GDM1 (cell line): ENCODE measurements around the gene EPHA3.

Experiments
- DNase-seq: peaks from one replicate; lab custom pipeline; 2025; lab: John Stamatoyannopoulos, UW

Gene EPHA3

GRCh38 chr3:89107461-89108290, at the start of gene EPHA3:
Gene EPHA3, plus strand, starts transcription at chr3:89107621. Its CDS starts 128 bp downstream, at chr3:89107749.
- DNase-seq, result no peak

DNA sequence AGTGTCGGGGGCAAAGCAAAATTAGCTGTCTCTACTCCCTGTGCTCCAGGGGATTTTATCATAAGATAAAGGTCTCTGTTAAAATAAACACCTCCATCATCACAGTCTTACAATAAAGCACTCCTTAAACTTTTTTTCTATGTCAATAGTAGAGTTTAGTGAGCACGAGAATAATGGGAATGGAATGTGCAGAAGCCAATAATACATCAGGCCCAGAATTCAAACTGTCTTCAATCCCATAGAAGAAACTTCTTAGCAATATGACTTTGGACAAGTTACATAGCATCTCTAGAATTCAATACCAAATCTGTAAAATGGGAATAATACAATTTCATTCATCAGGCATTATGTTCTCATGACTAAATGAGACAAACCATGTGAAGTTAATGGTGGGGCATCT, 49.0 kb upstream of the EPHA3 start:
- no peak for DNase-seq

DNA sequence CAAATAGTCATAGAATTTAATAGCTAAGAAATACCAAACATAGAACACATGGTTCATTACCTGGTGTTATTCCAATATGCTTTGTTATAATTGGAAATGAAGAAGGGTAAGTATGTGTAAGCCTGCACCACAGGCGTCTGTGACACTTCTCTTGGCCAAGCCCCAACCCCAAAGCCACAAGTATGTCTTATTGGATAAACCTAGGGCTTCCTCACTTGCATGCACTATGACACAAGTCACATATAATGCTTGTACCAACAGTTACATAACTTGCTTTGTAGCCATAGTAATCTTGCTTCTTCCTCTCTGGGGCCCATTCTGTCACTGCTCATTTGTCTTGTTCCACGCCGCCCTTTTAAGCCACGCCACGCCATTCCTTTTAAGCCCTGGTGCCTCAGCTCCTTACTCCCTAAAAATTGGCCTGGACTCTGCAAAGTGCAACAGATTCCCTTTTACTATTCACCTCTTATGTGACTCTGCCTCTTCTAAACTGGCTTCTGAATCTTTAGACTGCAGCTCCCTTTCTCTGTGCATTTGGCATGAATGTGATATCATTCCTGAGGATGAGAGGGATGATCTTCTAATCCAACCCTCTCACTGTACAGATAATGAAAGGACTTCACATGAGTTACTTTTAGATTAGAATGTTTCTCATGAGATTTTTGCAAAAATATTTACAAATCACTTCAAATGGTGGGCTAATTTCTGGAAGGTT, 48.1 kb upstream of the EPHA3 start:
- no peak for DNase-seq

GRCh38 chr3:89061259-89061658, 46.2 kb upstream of the EPHA3 start:
- no peak for DNase-seq

- DNase-seq, result no peak
Measured at GRCh38 chr3:89067736-89068135, 39.7 kb upstream of the EPHA3 start.

- DNase-seq, result no peak
Measured at GRCh38 chr3:89072642-89073041, 34.8 kb upstream of the EPHA3 start.

DNA sequence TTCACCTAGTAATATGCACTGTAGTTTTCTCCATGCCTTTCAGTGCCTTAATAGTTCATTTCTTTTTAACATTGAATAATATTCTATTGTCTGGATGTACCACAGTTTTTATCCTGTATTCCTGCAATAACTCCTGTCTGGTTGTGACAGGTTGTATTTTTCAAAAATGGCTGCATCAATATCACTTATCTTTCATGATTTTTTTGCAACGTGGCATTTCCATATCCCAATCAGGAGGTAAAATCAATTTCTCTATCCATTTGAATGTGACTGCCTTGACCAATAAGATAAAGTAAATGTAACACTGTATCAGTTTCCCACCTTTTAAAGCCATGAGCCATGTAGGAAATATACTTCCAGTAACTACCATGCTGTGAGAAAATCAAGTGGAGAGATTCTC, 27.5 kb upstream of the EPHA3 start:
- no peak for DNase-seq

- DNase-seq, result no peak
Measured at GRCh38 chr3:89087851-89088250, 19.6 kb upstream of the EPHA3 start.

DNA sequence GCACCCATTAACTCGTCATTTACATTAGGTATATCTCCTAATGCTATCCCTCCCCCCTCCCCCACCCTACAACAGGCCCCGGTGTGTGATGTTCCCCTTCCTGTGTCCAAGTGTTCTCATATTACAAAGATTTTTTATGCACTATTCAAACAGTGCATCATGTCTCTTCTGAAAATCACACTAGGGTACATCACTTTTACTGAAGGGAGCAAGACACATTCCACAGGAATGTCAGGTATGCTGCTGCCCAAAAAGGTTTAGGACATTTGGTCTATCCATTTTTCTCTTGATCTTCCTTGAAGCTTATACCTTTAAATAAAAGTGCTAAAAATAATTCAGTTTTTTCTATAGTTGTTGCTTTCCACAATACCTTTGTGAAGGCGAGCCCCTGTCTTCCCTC, 9.2 kb upstream of the EPHA3 start:
- DNase-seq, result no peak

DNA sequence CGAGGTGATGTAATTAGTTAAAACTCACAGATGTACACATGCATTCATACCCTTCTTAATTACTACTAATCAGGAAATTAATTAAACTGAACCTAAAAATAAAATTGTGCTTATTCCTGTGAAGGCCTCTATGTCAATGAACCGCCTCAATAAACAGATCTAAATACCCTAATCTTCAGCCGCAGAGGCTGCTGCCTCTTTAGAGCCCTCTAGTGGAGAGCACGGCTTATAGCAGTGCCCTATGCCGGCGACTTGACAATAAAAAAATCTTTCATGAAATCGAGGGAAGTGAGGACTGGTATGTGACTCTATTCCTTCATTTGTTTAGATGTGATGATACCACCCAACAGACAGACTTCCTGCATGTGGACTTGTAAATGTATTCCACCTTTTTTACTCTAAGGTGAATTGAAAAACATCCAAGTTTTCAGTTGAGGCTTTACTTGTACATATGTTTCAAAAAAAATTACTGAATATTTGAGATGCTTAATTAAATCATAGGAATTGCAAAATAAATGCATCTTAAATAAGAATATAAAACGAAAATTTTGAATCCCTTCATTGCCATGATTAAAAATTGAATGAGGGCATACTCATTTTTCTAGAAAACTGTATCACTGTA, 8.3 kb upstream of the EPHA3 start:
- DNase-seq, result peak; percentile 9

DNA sequence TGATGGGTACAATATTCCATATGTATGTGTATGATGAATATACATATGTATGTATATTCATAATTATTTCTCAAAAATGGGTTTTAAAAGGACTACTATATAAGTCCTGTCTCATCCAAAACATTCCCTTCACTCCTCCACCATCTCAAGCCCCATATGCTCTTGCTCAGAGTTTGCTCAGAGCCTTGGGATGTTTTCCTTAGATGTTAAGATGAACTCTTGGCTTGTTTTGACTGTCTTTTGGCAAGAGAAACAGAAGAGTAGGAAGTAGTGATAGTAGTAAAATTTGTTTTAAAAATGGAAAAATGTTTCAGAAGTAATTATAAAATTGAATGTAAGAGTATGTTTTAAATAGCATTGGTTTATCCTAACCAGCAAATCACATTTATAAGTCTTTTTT, 6.2 kb upstream of the EPHA3 start:
- DNase-seq, result no peak

DNA sequence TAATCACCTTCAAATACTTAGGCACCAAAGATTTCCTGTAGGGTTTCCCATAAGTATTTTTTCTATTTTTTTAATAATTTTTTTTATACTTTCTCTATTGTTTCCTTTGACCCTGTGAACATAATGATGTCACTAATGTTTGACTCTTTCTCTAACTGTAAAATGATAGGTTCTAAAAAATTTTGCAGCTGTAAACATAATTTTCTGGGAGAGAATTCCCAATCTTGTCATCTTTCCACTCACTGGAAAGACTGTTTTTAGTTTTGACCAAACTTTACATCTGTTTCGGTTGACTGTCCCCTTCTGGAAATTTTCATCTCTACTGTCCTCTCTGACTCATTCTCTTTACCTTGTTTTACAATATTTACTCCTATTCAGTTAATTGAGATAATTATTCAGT, 5.5 kb upstream of the EPHA3 start:
- DNase-seq, result no peak

GRCh38 chr3:89104499-89104898, 2.9 kb upstream of the EPHA3 start:
- no peak for DNase-seq

GRCh38 chr3:89105503-89105902, 1.9 kb upstream of the EPHA3 start:
- no peak for DNase-seq

DNA sequence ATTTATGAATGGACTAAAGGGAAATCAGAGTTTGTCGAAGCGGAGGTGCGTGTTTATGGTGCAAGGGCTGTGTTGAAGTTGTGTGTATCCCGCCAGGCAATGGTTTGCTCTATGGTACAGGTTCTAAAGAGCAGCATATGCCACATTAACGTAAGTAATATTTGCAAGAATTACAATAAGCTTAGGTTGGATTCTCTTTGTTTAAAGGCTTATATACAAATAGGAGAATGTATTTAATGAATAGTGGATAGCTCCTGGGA, 800 bp downstream of the EPHA3 start:
- DNase-seq, result no peak

DNA sequence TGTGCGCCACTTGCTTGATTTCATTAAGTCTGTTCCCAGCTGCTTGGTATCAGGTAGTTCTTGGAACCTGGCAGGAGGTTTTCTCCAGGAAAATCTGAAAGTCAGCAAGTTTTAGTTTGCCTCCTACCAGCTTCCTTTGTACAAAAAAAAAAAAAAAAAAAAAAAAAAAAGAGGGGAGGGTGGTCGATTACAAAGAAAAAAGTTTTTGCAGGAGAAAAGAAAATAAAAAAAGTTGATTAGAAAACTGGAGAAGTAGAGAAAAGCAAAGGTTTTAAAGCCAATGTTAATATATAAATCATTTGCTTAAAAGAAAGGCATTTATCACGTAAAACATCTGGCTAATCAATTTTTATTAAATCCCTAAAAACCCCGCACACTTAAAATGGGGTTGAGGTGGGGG, 5.9 kb downstream of the EPHA3 start:
- no peak for DNase-seq

- DNase-seq, result no peak
Measured at GRCh38 chr3:89113893-89114840, 6.7 kb downstream of the EPHA3 start.

GRCh38 chr3:89114841-89115223, 7.4 kb downstream of the EPHA3 start:
- no peak for DNase-seq

DNA sequence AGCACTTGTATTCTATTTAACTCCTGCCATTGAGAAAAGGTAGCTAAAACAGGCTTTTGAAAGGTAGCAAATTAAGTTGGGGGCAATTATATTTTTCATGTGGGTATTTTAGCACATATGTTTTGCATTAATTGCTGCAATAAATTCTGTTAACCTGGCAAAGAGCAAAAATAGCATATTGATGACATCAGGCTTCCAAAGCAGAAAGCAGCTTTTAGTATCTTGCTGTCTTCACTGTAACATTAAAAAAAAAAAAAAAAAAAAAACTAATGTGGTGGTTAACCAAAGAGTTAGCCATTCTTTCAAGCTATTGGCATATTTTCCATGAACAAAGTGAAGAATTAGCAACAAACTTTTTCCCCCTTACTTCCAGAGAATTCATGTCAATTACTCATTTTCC, 9.1 kb downstream of the EPHA3 start:
- DNase-seq, result no peak

DNA sequence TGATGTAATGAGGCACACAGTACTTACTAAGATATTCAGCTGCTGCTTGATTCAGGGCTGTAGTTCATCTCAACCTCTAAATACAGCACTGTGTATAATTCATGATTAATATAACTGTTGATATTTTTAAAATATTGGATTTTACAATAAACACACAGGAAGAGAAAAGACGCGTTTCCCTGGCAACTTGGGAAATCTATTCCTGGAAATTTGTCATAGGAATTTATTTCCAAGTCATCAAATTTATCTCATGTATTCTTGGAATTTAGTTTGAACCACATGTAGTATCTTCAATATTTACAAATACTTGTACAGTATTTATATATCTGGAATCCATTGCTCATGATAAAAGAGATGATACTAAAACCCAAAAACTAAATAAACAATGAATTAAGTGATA, 30.6 kb downstream of the EPHA3 start:
- DNase-seq, result no peak

- DNase-seq, result no peak
Measured at GRCh38 chr3:89139870-89140269, 32.4 kb downstream of the EPHA3 start.

DNA sequence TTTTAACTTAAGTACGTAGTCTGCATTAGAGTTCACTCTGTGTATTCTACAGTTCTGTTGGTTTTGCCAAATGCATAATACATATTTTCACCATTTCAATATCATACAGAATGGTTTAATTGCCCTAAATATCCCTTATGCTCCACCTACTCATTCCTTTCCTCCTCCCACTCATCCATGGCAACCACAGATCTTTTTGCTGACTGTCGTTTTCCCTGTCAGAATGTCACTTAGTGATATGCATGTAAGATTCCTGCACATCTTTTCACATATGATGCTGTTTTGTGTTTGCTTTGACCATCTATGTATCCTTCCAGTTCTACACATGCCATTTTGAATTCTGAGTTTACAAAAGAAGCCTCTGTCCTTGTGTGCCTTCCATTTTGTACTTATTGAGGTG, 36.7 kb downstream of the EPHA3 start:
- no peak for DNase-seq
